K562 (cell line): ENCODE results near the gene GZMA.
A peak's percentile ranks its signal among the peaks of the same experiment; 100 is the strongest.

Experiments used
- CTCF ChIP-seq, 3 experiments: IDR thresholded peaks in 2 of 3; conservative IDR thresholded peaks in 1 of 3; 2 replicates each; pipeline ENCODE4 v1.5.1; 2011 to 2012; ENCODE audit warnings: low read length in 3 of 3, mild to moderate bottlenecking in 3 of 3, control low read depth in 2 of 3, improper control_type of control experiment in 1 of 3, inconsistent platforms in 1 of 3, low read depth in 1 of 3, mixed read lengths in 1 of 3, moderate library complexity in 1 of 3; ENCODE audit not compliant: insufficient read depth in 2 of 3
- DNMT1 ChIP-seq: fragments of 450-650 bp; IDR thresholded peaks from 2 replicates; pipeline ENCODE4 v1.6.1; 2016; ENCODE audit warnings: antibody characterized with exemption, mild to moderate bottlenecking
- ESRRA ChIP-seq: fragments of 450-650 bp; IDR thresholded peaks from 2 replicates; pipeline ENCODE4 v1.6.1; 2014; ENCODE audit warnings: low read depth, mild to moderate bottlenecking, moderate library complexity, borderline replicate concordance
- EZH2 ChIP-seq: IDR thresholded peaks from 2 replicates; pipeline ENCODE4 v1.6.1; 2012; ENCODE audit warnings: low read depth, mild to moderate bottlenecking, inconsistent platforms, low read length, borderline replicate concordance
- RHOXF2B ChIP-seq: fragments of 250-450 bp; sonication (Bioruptor Pico); conservative IDR thresholded peaks from 2 replicates; pipeline ENCODE4 v1.5.1; 2021
- ZFX ChIP-seq: sonication (generic); formaldehyde crosslinking; IDR thresholded peaks from 2 replicates; pipeline ENCODE4 v1.8.0; 2022; ENCODE audit warnings: mild to moderate bottlenecking, missing genetic modification reagents, moderate library complexity

DNA sequence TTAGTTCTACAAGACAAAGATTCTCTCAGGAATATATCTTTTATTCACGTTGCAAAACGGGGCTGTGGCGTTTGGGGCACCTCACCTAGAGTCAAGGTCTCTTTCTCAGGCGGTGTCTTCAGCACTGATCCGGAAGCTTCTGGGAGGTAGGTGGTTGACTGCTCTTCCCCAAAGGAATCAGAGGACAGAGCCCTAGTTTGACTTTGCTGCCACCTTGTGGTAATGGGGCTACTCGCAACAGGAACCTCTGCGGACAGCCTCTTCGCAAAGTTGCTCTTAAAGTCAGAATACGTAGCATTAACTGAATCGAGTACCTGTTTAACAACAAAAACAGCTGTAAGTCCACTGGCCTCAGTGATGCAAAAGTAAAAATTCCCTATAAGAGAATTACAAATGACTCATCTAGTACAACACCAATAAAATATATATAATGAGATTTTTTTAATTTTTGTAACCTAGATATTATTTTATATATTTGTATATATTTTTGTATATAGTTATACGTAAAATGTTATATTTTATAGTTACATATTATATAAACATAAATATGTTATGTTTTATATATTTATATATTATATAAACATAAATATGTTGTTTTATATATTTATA is 44.2 kb downstream of the GZMA start:
- TF ChIP-seq ESRRA (no peak), RHOXF2B (no peak), CTCF (IDR thresholded peaks at IDR 0.05 in 2 of 3, conservative IDR thresholded peaks at IDR 0.05 in 1 of 3; ENCODE audit: insufficient read depth in 2 of 3, low read depth in 1 of 3, low read length in 3 of 3) (peak; percentile 86 to 91 (median 88)), DNMT1 (no peak), ZFX (CRISPR knock-in tag) (no peak), EZH2 (no peak)
